C4-2B (cell line): ENCODE results near the gene S1PR5.

ENCODE experiments used
- CTCF ChIP-seq: fragments of 450-650 bp; conservative IDR thresholded peaks from 2 replicates; pipeline ENCODE4 v1.5.1; 2017; ENCODE audit warnings: mild to moderate bottlenecking
- ZFX ChIP-seq: fragments of 450-650 bp; IDR thresholded peaks from 2 replicates; pipeline ENCODE4 v1.6.1; 2017

GRCh38 chr19:10505583-10506229, 11.5 kb downstream of the S1PR5 start:
- TF ChIP-seq CTCF (peak; percentile 80), ZFX (no peak)
